Endothelial cell (in vitro differentiated cells): Measurements from ENCODE around the gene MEA1. TPM values are rescaled to one million over a fixed set of nuclear protein-coding genes. Genes with fewer than 3 reads are reported as not detected.
A peak's percentile ranks its signal among the peaks of the same experiment; 100 is the strongest.
"Not testable (repeated sequence)": the region's sequence is repeated elsewhere in the genome, so short reads cannot be mapped to it uniquely, and the experiment has no call there.

ENCODE experiments used
- DNase-seq: peaks from one replicate; pipeline ENCODE4 v3.0.0; 2021; ENCODE audit warnings: low spot score
- H3K27ac Mint-ChIP-seq: one replicate; pipeline ENCODE4 v1.8.0; 2021; ENCODE audit warnings: mixed read lengths, inconsistent platforms; ENCODE audit not compliant: unreplicated experiment
- H3K27me3 Mint-ChIP-seq: one replicate; pipeline ENCODE4 v1.8.0; 2021; ENCODE audit warnings: mild to moderate bottlenecking, moderate library complexity, mixed read lengths, inconsistent platforms; ENCODE audit not compliant: unreplicated experiment
- H3K36me3 Mint-ChIP-seq: one replicate; pipeline ENCODE4 v1.8.0; 2021; ENCODE audit warnings: mild to moderate bottlenecking, low read depth, mixed read lengths, inconsistent platforms; ENCODE audit not compliant: unreplicated experiment
- H3K4me1 Mint-ChIP-seq: one replicate; pipeline ENCODE4 v1.8.0; 2021; ENCODE audit warnings: mild to moderate bottlenecking, mixed read lengths, inconsistent platforms; ENCODE audit not compliant: unreplicated experiment
- H3K4me3 Mint-ChIP-seq: one replicate; pipeline ENCODE4 v1.8.0; 2021; ENCODE audit warnings: mild to moderate bottlenecking, mixed read lengths, inconsistent platforms; ENCODE audit not compliant: unreplicated experiment
- H3K9me3 Mint-ChIP-seq: one replicate; pipeline ENCODE4 v1.8.0; 2021; ENCODE audit warnings: mixed read lengths, inconsistent platforms; ENCODE audit not compliant: unreplicated experiment
- CTCF ChIP-seq: fragments of 200-600 bp; sonication (generic); IDR thresholded peaks from one replicate; pipeline ENCODE4 v1.5.0; 2021; ENCODE audit warnings: antibody characterized with exemption; ENCODE audit not compliant: unreplicated experiment
- total RNA-seq: library from RNA; stranded (reverse); fragmentation: NEBNext Ultra II Directional; extraction: Animal tissue kit (Norgen Biotek cat#: 25700); gene quantifications from one replicate; pipeline ENCODE4 v1.2.1, GENCODE V29; 2021; ENCODE audit not compliant: unreplicated experiment

The MEA1 gene
- total RNA-seq, 1 donor from 2014 or later, result 61.0 TPM

GRCh38 chr6:43050981-43051380 lies 37.2 kb upstream of the MEA1 start:
- no peak for TF ChIP-seq CTCF
- H3K9me3 Mint-ChIP-seq, result no peaks in the 10 kb centered on the region
- peak overlapping the region; percentile 79 for H3K4me3 Mint-ChIP-seq
- H3K36me3 Mint-ChIP-seq, result peaks cover 45% of the 10 kb centered on the region
- peak overlapping the region; percentile 42 for H3K27ac Mint-ChIP-seq
- no peak for DNase-seq
- H3K4me1 Mint-ChIP-seq, result peaks cover 36% of the 10 kb centered on the region
- H3K27me3 Mint-ChIP-seq, result peaks cover 23% of the 10 kb centered on the region

DNA sequence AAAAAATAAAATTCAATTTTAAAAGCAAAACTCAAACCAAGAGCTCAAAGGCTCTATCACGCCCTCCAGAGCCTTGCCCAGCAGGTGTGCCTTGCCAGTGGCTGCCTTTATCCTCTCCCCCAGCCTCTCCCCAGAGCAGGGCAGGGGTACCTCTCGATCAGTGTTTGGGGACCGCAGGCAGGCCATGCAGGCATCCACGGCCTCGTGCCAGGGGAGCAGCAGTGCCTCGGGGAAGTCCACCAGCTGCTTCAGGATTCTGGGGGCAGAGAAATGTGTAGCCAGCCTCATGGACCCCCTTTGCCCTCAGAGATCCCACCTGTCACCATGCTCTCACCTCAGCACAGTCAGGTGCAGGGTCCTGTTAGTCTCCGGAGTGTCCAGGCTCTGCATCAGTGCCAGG lies 34.3 kb upstream of the MEA1 start:
- no peaks in the 10 kb centered on the region for H3K9me3 Mint-ChIP-seq
- H3K4me1 Mint-ChIP-seq, result peaks cover 26% of the 10 kb centered on the region
- TF ChIP-seq CTCF, result no peak
- peaks cover 58% of the 10 kb centered on the region for H3K36me3 Mint-ChIP-seq
- H3K27me3 Mint-ChIP-seq, result peaks cover 18% of the 10 kb centered on the region
- DNase-seq, result no peak
- H3K27ac Mint-ChIP-seq, result no peak overlapping the region
- no peak overlapping the region for H3K4me3 Mint-ChIP-seq

DNA sequence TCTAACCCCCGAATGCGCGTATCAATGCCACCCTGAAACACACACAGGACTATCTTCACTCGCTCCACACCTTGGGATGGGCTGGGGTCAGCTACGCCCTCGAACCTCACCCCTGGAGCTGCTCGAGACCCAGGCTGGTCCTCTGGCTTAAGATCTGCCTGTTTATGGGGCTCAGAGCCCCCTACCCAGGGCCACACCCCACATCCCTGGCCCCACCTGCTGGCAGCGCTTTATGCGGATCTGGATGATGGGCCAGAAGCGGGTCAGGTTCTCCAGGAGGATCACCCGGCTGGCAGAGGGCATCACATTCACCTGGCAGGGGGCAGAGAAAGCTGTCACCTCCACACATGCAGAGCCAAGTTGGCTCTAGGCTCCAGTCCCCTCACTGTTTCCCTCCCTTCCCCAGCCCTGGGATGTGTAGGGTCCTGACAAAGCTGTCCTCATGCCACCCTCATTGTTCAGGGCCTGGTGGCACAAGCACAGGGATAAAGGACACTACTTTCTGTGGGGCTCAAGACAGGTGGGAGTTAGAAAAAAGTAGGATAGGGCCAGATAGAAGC lies 31.7 kb upstream of the MEA1 start:
- Mint-ChIP-seq H3K4me3 (no peak overlapping the region), H3K27me3 (peaks cover 13% of the 10 kb centered on the region), H3K4me1 (peaks cover 5% of the 10 kb centered on the region), H3K27ac (peak overlapping the region; percentile 57), H3K9me3 (no peaks in the 10 kb centered on the region), H3K36me3 (peaks cover 59% of the 10 kb centered on the region)
- no peak for DNase-seq
- no peak for TF ChIP-seq CTCF

DNA sequence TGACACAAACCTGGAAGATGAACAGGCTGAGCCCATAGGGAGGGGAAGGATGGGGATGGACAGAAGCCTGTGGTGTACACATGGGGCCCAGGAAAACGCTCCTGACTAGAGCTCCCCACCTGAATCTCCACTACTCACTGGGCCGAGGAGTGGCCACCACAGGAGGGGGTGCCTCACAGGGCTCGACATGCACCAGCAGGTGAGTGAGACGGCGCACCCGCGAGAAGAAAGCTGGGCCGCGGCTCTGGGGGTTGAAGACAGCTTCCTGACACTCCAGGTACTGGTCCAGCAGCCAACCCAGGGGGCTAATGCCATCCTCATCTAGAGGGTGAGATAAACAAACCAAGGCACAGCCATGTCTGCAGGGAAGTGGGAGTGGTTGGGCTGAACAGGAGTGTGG lies 29.6 kb upstream of the MEA1 start:
- H3K4me1 Mint-ChIP-seq, result no peaks in the 10 kb centered on the region
- peaks cover 52% of the 10 kb centered on the region for H3K36me3 Mint-ChIP-seq
- TF ChIP-seq CTCF, result no peak
- no peaks in the 10 kb centered on the region for H3K9me3 Mint-ChIP-seq
- H3K27me3 Mint-ChIP-seq, result peaks cover 13% of the 10 kb centered on the region
- no peak overlapping the region for H3K4me3 Mint-ChIP-seq
- no peak for DNase-seq
- no peak overlapping the region for H3K27ac Mint-ChIP-seq

DNA sequence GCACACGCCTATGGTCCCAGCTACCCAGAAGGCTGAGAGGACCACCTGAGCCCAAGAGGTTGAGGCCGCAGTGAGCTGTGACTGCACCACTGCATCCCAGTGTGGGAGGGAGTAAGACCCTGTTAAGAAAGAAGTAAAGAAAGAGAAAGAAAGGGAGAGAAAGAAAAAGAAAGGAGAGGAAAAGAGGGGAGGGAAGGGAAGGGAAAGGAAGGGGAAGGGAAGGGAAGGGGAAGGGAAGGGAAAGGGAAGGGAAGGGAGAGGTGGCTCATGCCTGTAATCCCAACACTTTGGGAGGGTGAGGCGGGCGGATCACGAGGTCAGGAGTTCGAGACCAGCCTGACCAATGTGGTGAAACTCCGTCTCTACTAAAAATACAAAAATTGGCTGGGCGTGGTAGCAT lies 27.7 kb upstream of the MEA1 start:
- H3K4me3 Mint-ChIP-seq, result peak overlapping the region; percentile 42

More for the DNA sequence above, 27.7 kb upstream of the MEA1 start:
- H3K27ac Mint-ChIP-seq, H3K27me3 Mint-ChIP-seq, DNase-seq, H3K4me1 Mint-ChIP-seq, H3K9me3 Mint-ChIP-seq: not testable (repeated sequence)
- peaks cover 58% of the 10 kb centered on the region for H3K36me3 Mint-ChIP-seq
